Measurements from ENCODE around the gene MT1B.
"Not testable (repeated sequence)": the region's sequence is repeated elsewhere in the genome, so short reads cannot be mapped to it uniquely, and the experiment has no call there.

- not testable (repeated sequence) for TF ChIP-seq CTCF (conservative IDR thresholded peaks at IDR 0.05; ENCODE audit: low read length); EZH2phosphoT487 (IDR thresholded peaks at IDR 0.05; ENCODE audit: borderline replicate concordance, low read depth, low read length)
These were observed 20.5 kb downstream of the MT1B start for GRCh38 chr16:56672171-56672570.

Measured in OCI-LY7 (cell line).